ENCODE measurements around the gene LRRC75A. TPM values are rescaled to one million over a fixed set of nuclear protein-coding genes. Genes with fewer than 3 reads are reported as not detected.

The LRRC75A gene
- total and polyA plus RNA-seq, 7 experiments from 2014 or later = 0.92 to 5.2 (median 3.3) TPM

DNA sequence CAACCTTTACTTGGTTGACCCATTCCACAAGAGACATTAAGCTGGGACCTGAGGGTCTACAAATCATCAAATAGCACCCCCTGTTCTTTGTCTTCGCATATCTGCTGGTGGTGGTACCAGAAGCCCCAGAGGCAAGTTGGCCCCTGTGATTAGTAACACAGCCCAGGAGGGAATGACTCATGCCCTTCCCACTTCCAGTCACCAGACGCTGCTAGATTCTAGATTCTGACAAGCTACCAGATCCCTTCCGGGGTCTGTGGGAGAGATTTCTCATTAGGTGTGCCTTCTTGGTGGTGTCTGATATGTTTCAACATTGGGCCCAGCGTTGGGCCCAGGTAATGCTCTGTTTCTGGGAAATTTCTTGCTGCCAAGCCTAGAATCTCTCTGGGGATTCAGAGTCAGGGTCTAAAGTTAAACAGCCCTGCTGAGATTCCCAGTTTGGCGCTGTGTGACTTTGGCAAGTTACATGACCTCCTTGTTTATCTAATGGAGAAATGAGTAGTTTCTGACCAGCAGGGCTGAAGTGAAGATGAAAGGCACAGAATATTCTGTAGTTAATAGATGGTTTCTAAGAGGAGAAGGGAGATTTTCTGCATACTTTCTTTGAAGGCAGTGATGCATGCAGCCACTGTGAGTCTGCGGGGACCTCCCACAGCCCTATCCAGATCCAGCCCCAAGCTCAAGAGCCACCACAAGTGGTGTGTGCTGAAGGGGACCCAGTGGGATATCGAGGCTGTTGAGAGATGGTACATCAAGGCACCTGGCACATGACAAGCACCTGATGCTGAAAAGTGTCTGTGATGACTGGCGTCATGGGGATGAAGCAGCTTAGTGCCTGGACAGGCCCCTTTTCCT, 72.7 kb downstream of the LRRC75A start:
- POLR2A ChIA-PET = interaction anchor here (0.5 to 1.7 kb wide), 3 partner anchors 10 to 39 kb away, joined by 4 to 6 read pairs (median 6); partner anchors contain the start of gene UBB
- no peaks in the 10 kb centered on the region for H3K27me3 ChIP-seq (ENCODE audit: control insufficient read depth in 2 of 2, insufficient read depth in 2 of 2, low read length in 2 of 2)
- H3K27me3 Mint-ChIP-seq = no peaks in the 10 kb centered on the region
- intact Hi-C loops (cut with micrococcal nuclease) = loop anchor here (5.0 to 10.0 kb wide), 4 partner anchors 132 to 1553 kb away; partner anchors contain the start of genes DRC3 (in 1 of the 2), NCOR1 (in 1 of the 2), PIGL (in 1 of the 2) and TOM1L2 (in 1 of the 2)
- H3K4me1 ChIP-seq (ENCODE audit: control insufficient read depth in 2 of 2, insufficient read depth in 2 of 2, low read length in 2 of 2) = peaks cover 42 to 51% of the 10 kb centered on the region in 2 donors
- no peak for ATAC-seq
- peaks cover 23 to 62% (median 30%) of the 10 kb centered on the region in 3 experiments for H3K36me3 ChIP-seq (ENCODE audit: control insufficient read depth in 2 of 3, insufficient read depth in 3 of 3, low read length in 3 of 3)
- H3K4me1 Mint-ChIP-seq = peaks cover 37 to 65% (median 50%) of the 10 kb centered on the region in 7 donors
- no peak overlapping the region for H3K4me3 ChIP-seq (ENCODE audit: low read length)
- H3K27ac ChIP-seq (ENCODE audit: low read depth, low read length) = peak overlapping the region; percentile 94
- H3K4me3 Mint-ChIP-seq = peak overlapping the region; percentile 33 to 97 (median 68)
- CTCF ChIA-PET = no interaction called here
- peak overlapping the region; percentile 71 to 99 (median 86) for H3K27ac Mint-ChIP-seq
- no peaks in the 10 kb centered on the region for H3K9me3 ChIP-seq (ENCODE audit: control insufficient read depth in 2 of 3, low read length in 3 of 3)
- peak in 1 of 9 donors; percentile 57 for DNase-seq
- H3K9me3 Mint-ChIP-seq = no peaks in the 10 kb centered on the region
- peaks cover 6 to 39% (median 14%) of the 10 kb centered on the region in 5 donors for H3K36me3 Mint-ChIP-seq

DNA sequence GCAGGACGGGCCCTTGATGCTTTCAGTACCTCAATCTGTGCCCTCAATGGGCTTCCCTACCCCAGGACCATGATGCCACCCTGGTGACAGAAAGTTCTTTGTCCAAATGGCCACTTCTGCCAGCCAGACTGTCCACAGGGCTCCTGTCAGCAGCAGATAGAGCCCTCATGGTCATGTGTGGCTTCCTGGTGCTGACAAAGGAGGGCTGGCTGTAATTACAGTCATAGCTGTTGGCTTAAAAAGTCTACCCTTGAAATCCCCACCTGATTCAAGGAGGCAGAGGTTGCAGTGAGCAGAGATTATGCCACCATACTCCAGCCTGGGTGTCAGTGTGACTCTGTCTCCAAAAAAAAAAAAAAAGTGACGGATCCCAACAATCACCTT, 73.3 kb downstream of the LRRC75A start:
- ATAC-seq = no peak
- H3K36me3 ChIP-seq (ENCODE audit: control insufficient read depth in 2 of 3, insufficient read depth in 3 of 3, low read length in 3 of 3) = peaks cover 23 to 61% (median 30%) of the 10 kb centered on the region in 3 experiments
- DNase-seq = no peak
- H3K4me1 ChIP-seq (ENCODE audit: control insufficient read depth in 2 of 2, insufficient read depth in 2 of 2, low read length in 2 of 2) = peaks cover 42 to 51% of the 10 kb centered on the region in 2 donors
- H3K4me3 ChIP-seq (ENCODE audit: low read length) = no peak overlapping the region
- Mint-ChIP-seq H3K4me1 (peaks cover 41 to 68% (median 51%) of the 10 kb centered on the region in 7 donors), H3K36me3 (peaks cover 6 to 41% (median 14%) of the 10 kb centered on the region in 5 donors), H3K4me3 (peak overlapping the region; percentile 7 to 97 (median 60)), H3K27me3 (no peaks in the 10 kb centered on the region), H3K9me3 (no peaks in the 10 kb centered on the region), H3K27ac (peak overlapping the region; percentile 71 to 99 (median 86))
- intact Hi-C loops (cut with micrococcal nuclease) = loop anchor here (5.0 to 10.0 kb wide), 4 partner anchors 131 to 1554 kb away; partner anchors contain the start of genes DRC3 (in 1 of the 2), NCOR1 (in 1 of the 2), PIGL (in 1 of the 2) and TOM1L2 (in 1 of the 2)
- no peaks in the 10 kb centered on the region for H3K27me3 ChIP-seq (ENCODE audit: control insufficient read depth in 2 of 2, insufficient read depth in 2 of 2, low read length in 2 of 2)
- ChIA-PET CTCF (no interaction called here), POLR2A (interaction anchor here (0.5 to 4.6 kb wide), 3 partner anchors 12 to 38 kb away, joined by 6 to 55 read pairs (median 6); partner anchors contain the start of gene UBB)
- H3K9me3 ChIP-seq (ENCODE audit: control insufficient read depth in 2 of 3, low read length in 3 of 3) = no peaks in the 10 kb centered on the region
- H3K27ac ChIP-seq (ENCODE audit: low read depth, low read length) = peak overlapping the region; percentile 94

DNA sequence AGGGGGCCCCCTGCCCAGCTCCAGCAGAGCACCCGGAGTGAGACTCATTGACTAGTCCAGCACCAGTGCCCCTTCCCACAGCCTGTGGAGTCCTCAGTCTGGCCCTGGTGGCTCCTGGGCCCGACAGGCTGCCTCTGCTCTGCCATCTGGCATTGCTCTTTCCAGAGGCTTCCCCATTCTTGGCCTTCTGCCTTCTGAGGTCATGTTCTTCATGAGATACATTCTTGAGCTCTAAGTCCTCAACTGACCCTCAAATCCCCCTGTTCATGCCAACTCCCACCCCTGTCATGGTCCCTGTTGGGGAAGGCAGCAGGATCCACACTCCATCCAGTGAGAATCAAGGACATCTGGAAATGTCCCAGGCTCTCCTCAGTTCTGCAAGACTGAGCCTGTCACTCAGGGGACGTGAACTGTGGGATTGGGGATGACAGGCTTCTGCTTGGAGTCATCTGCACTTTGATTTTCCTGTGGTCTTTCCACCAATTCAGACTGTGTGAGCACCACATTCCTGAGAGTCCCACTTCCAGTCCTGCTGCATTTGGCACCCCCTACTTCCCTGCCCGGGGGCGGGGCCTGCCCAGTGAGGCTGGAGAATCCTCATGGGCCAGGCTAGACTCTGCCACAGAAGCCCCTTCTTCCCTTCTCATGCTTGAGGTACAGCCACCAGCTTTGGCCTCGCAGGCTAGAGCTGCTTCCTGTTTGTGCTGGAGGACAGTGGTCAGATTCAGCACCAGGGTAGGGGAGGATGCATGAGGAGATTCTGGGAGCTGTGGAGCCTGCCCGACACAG, 73.9 kb downstream of the LRRC75A start:
- Mint-ChIP-seq H3K4me1 (peaks cover 41 to 68% (median 51%) of the 10 kb centered on the region in 7 donors), H3K27ac (peak overlapping the region; percentile 32 to 99 (median 81)), H3K9me3 (no peaks in the 10 kb centered on the region), H3K36me3 (peaks cover 6 to 41% (median 14%) of the 10 kb centered on the region in 5 donors), H3K4me3 (peak overlapping the region; percentile 17 to 97 (median 59)), H3K27me3 (no peaks in the 10 kb centered on the region)
- intact Hi-C loops (cut with micrococcal nuclease) = loop anchor here (5.0 to 10.0 kb wide), 4 partner anchors 131 to 1554 kb away; partner anchors contain the start of genes DRC3 (in 1 of the 2), NCOR1 (in 1 of the 2), PIGL (in 1 of the 2) and TOM1L2 (in 1 of the 2)
- DNase-seq = no peak
- peaks cover 23 to 56% (median 26%) of the 10 kb centered on the region in 3 experiments for H3K36me3 ChIP-seq (ENCODE audit: control insufficient read depth in 2 of 3, insufficient read depth in 3 of 3, low read length in 3 of 3)
- peaks cover 42 to 51% of the 10 kb centered on the region in 2 donors for H3K4me1 ChIP-seq (ENCODE audit: control insufficient read depth in 2 of 2, insufficient read depth in 2 of 2, low read length in 2 of 2)
- H3K27ac ChIP-seq (ENCODE audit: low read depth, low read length) = peak overlapping the region; percentile 94
- no peak for ATAC-seq
- no peaks in the 10 kb centered on the region for H3K9me3 ChIP-seq (ENCODE audit: control insufficient read depth in 2 of 3, low read length in 3 of 3)
- CTCF ChIA-PET = interaction anchor here (1.0 kb wide), 1 partner anchor 10 kb away, joined by 3 read pairs; no protein-coding TSS in a partner anchor
- H3K27me3 ChIP-seq (ENCODE audit: control insufficient read depth in 2 of 2, insufficient read depth in 2 of 2, low read length in 2 of 2) = no peaks in the 10 kb centered on the region
- POLR2A ChIA-PET = interaction anchor here (1.9 to 4.6 kb wide), 3 partner anchors 22 to 66 kb away, joined by 4 to 55 read pairs (median 36); partner anchors contain the start of gene UBB
- no peak overlapping the region for H3K4me3 ChIP-seq (ENCODE audit: low read length)

DNA sequence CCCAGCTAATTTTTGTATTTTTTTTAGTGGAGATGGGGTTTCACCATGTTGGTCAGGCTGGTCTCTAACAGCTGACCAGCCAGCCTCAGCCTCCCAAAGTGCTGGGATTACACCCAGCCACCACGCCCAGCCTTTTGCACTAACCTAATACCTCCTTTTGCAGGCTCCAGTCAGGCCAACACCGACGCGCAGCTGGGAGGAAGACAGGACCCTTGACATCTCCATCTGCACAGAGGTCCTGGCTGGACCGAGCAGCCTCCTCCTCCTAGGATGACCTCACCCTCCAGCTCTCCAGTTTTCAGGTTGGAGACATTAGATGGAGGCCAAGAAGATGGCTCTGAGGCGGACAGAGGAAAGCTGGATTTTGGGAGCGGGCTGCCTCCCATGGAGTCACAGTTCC, 74.6 kb downstream of the LRRC75A start:
- H3K36me3 ChIP-seq (ENCODE audit: control insufficient read depth in 2 of 3, insufficient read depth in 3 of 3, low read length in 3 of 3) = peaks cover 19 to 49% (median 23%) of the 10 kb centered on the region in 3 experiments
- Mint-ChIP-seq H3K27ac (peak overlapping the region in 8 of 9 donors; percentile 26 to 100 (median 98)), H3K27me3 (no peaks in the 10 kb centered on the region), H3K9me3 (no peaks in the 10 kb centered on the region), H3K4me1 (peaks cover 41 to 64% (median 50%) of the 10 kb centered on the region in 7 donors), H3K36me3 (peaks cover 6 to 41% (median 14%) of the 10 kb centered on the region in 5 donors), H3K4me3 (peak overlapping the region in 8 of 10 donors; percentile 90 to 100 (median 96))
- no peak overlapping the region for H3K4me3 ChIP-seq (ENCODE audit: low read length)
- intact Hi-C loops (cut with micrococcal nuclease) = loop anchor here (5.0 to 10.0 kb wide), 4 partner anchors 130 to 1555 kb away; partner anchors contain the start of genes DRC3 (in 1 of the 2), NCOR1 (in 1 of the 2), PIGL (in 1 of the 2) and TOM1L2 (in 1 of the 2)
- H3K27me3 ChIP-seq (ENCODE audit: control insufficient read depth in 2 of 2, insufficient read depth in 2 of 2, low read length in 2 of 2) = no peaks in the 10 kb centered on the region
- H3K4me1 ChIP-seq (ENCODE audit: control insufficient read depth in 2 of 2, insufficient read depth in 2 of 2, low read length in 2 of 2) = peaks cover 42 to 51% of the 10 kb centered on the region in 2 donors
- no peak for DNase-seq
- ChIA-PET POLR2A (interaction anchor here (1.9 to 4.6 kb wide), 3 partner anchors 22 to 65 kb away, joined by 4 to 55 read pairs (median 36); partner anchors contain the start of gene UBB), CTCF (interaction anchor here (1.0 kb wide), 1 partner anchor 10 kb away, joined by 3 read pairs; no protein-coding TSS in a partner anchor)
- H3K27ac ChIP-seq (ENCODE audit: low read depth, low read length) = peak overlapping the region; percentile 94
- H3K9me3 ChIP-seq (ENCODE audit: control insufficient read depth in 2 of 3, low read length in 3 of 3) = no peaks in the 10 kb centered on the region
- no peak for ATAC-seq

DNA sequence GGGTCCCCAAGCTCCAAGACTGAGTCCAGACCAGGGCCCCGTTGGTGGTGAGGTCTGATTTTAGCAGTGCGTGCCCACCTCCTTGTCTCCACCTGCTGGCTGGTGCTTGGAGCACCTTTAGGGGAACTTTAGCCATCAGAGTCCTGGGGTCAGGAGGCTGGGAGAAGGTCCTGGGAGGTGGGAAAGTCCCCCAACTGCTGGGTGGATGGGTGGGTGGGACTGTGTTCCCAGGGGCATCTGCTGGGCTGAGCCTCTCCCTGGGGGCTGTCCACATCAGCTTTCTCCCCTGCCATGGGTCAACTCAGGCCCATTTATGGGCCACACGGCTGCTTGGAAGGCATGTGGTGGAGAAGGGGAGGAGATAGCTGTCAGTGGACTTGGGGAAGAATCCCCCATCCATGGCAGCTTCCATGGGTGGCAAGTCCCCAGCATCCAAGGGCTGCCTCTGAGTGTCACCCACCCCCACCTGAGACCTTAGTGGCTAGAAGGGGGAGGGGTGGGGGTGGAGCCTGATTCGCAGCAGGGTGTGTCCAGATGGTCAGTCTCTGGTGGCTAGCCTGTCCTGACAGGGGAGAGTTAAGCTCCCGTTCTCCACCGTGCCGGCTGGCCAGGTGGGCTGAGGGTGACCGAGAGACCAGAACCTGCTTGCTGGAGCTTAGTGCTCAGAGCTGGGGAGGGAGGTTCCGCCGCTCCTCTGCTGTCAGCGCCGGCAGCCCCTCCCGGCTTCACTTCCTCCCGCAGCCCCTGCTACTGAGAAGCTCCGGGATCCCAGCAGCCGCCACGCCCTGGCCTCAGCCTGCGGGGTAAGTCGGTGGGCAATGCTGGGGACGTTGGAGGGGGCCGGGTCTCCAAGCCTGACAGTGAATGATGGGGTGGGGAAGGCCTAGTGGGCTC, 76.7 kb downstream of the LRRC75A start, which contains the start of gene TRPV2:
Gene TRPV2, plus strand, starts transcription at position 541 of the 894 bp plus-strand sequence. CDS start 2,098 bp downstream, outside the sequence.
- peaks cover 33 to 55% (median 42%) of the 10 kb centered on the region in 7 donors for H3K4me1 Mint-ChIP-seq
- peak within 1 kb of the TSS; percentile 90 to 100 (median 98) for H3K4me3 Mint-ChIP-seq
- intact Hi-C loops (cut with micrococcal nuclease) = loop anchor here (1.0 to 10.0 kb wide), 8 partner anchors 29 to 1557 kb away; partner anchors contain the start of genes UBB (in 2 of the 2), DRC3 (in 1 of the 2), NCOR1 (in 1 of the 2) and PIGL (in 1 of the 2)
- ATAC-seq = peak; percentile 57
- peak in 8 of 9 donors; percentile 36 to 58 (median 47) for DNase-seq
- no peaks in the 10 kb centered on the region for H3K9me3 Mint-ChIP-seq
- H3K36me3 Mint-ChIP-seq = peaks cover 6 to 31% (median 14%) of the 10 kb centered on the region in 5 donors
- H3K27ac Mint-ChIP-seq = peak within 1 kb of the TSS; percentile 96 to 100 (median 98)
- H3K4me1 ChIP-seq (ENCODE audit: control insufficient read depth in 2 of 2, insufficient read depth in 2 of 2, low read length in 2 of 2) = peaks cover 37 to 47% of the 10 kb centered on the region in 2 donors
- H3K27me3 Mint-ChIP-seq = no peaks in the 10 kb centered on the region
- H3K27ac ChIP-seq (ENCODE audit: low read depth, low read length) = peak within 1 kb of the TSS; percentile 94
- ChIA-PET POLR2A (interaction anchor here (0.7 to 4.6 kb wide), 8 partner anchors 21 to 51 kb away, joined by 4 to 55 read pairs (median 6); partner anchors contain the start of gene UBB), CTCF (interaction anchor here (0.7 to 2.3 kb wide), 18 partner anchors 10 to 174 kb away, joined by 3 to 12 read pairs (median 4); partner anchors contain the start of gene UBB)
- no peaks in the 10 kb centered on the region for H3K9me3 ChIP-seq (ENCODE audit: control insufficient read depth in 2 of 3, low read length in 3 of 3)
- no peaks in the 10 kb centered on the region for H3K27me3 ChIP-seq (ENCODE audit: control insufficient read depth in 2 of 2, insufficient read depth in 2 of 2, low read length in 2 of 2)
- H3K4me3 ChIP-seq (ENCODE audit: low read length) = peak within 1 kb of the TSS; percentile 93
- peaks cover 12 to 33% (median 23%) of the 10 kb centered on the region in 3 experiments for H3K36me3 ChIP-seq (ENCODE audit: control insufficient read depth in 2 of 3, insufficient read depth in 3 of 3, low read length in 3 of 3)
